Measurements from ENCODE around the gene ZNF772. TPM values are rescaled to one million over a fixed set of nuclear protein-coding genes. Genes with fewer than 3 reads are reported as not detected.

ZNF772 gene
- total RNA-seq = 9.7 and 11.4 TPM in 2 replicates

GRCh38 chr19:57477191-57478008 lies at the start of gene ZNF772:
Gene ZNF772, minus strand, starts transcription at chr19:57477566. Its CDS starts 257 bp downstream, at chr19:57477309.

GRCh38 chr19:57499680-57500395 lies 22.5 kb upstream of the ZNF772 start, which contains the start of gene ZNF773:
Gene ZNF773, plus strand, starts transcription at chr19:57499938. Its CDS starts 143 bp downstream, at chr19:57500081.

GRCh38 chr19:57487477-57488298 lies 10.3 kb upstream of the ZNF772 start, which contains the start of gene ZNF419:
Gene ZNF419, plus strand, starts transcription at chr19:57487750. Its CDS starts 201 bp downstream, at chr19:57487951.

GRCh38 chr19:57435062-57435978 lies 42.0 kb downstream of the ZNF772 start, which contains the start of gene ZNF749:
Gene ZNF749, plus strand, starts transcription at chr19:57435325. Its CDS starts 254 bp downstream, at chr19:57435579.

Other genes with a start within 250 kb of the ZNF772 start
- 0.09 TPM in 1 of 2 replicates, not detected in the other for gene AURKC, start 246.5 kb downstream of the ZNF772 start, total RNA-seq
- 6.4 and 9.2 TPM in 2 replicates for gene ZNF805, start 236.9 kb downstream of the ZNF772 start, total RNA-seq
- 26.8 and 33.3 TPM in 2 replicates for gene ZNF460, start 197.1 kb downstream of the ZNF772 start, total RNA-seq
- 3.7 and 4.6 TPM in 2 replicates for gene ZNF543, start 157.1 kb downstream of the ZNF772 start, total RNA-seq
- gene ZNF304, start 126.3 kb downstream of the ZNF772 start, total RNA-seq = 5.4 and 6.5 TPM in 2 replicates
- 25.3 and 28.2 TPM in 2 replicates for gene TRAPPC2B, start 114.0 kb downstream of the ZNF772 start, total RNA-seq
- gene ZNF547, start 114.0 kb downstream of the ZNF772 start, total RNA-seq = 2.1 and 3.8 TPM in 2 replicates
- 14.4 and 28.1 TPM in 2 replicates for gene ZNF548, start 87.7 kb downstream of the ZNF772 start, total RNA-seq
- gene ZNF17, start 66.4 kb downstream of the ZNF772 start, total RNA-seq = 1.9 and 4.3 TPM in 2 replicates
- gene ZNF749, start 42.2 kb downstream of the ZNF772 start, total RNA-seq = 6.3 and 6.5 TPM in 2 replicates
- gene VN1R1, start 20.4 kb downstream of the ZNF772 start, total RNA-seq = 0.17 and 0.23 TPM in 2 replicates
- gene ZNF419, start 10.2 kb upstream of the ZNF772 start, total RNA-seq = 7.6 and 9.6 TPM in 2 replicates
- gene ZNF773, start 22.4 kb upstream of the ZNF772 start, total RNA-seq = 7.7 and 10.4 TPM in 2 replicates
- gene ZNF549, start 49.8 kb upstream of the ZNF772 start, total RNA-seq = 3.8 and 3.9 TPM in 2 replicates
- gene ZNF550, start 82.3 kb upstream of the ZNF772 start, total RNA-seq = 2.6 and 2.8 TPM in 2 replicates
- 5.5 and 6.6 TPM in 2 replicates for gene ZNF416, start 101.3 kb upstream of the ZNF772 start, total RNA-seq
- gene ZIK1, start 106.6 kb upstream of the ZNF772 start, total RNA-seq = 7.2 and 8.1 TPM in 2 replicates
- 4.0 and 4.2 TPM in 2 replicates for gene ZNF530, start 122.3 kb upstream of the ZNF772 start, total RNA-seq
- 18.7 and 20.1 TPM in 2 replicates for gene ZNF134, start 136.7 kb upstream of the ZNF772 start, total RNA-seq
- gene ZNF211, start 155.6 kb upstream of the ZNF772 start, total RNA-seq = 6.0 and 7.7 TPM in 2 replicates
- gene ZSCAN4, start 191.4 kb upstream of the ZNF772 start, total RNA-seq = not detected in 2 replicates
- 5.8 and 14.0 TPM in 2 replicates for gene ZNF551, start 204.4 kb upstream of the ZNF772 start, total RNA-seq
- 2.3 and 4.3 TPM in 2 replicates for gene ZNF154, start 231.6 kb upstream of the ZNF772 start, total RNA-seq